Measurements from ENCODE around the gene MYH6. TPM values are rescaled to one million over a fixed set of nuclear protein-coding genes. Genes with fewer than 3 reads are reported as not detected.

Gene MYH6
- total RNA-seq, 1 experiment from 2014 or later = 0.07 TPM

- no CpG with 5 or more reads among the region's 13 CpGs for WGBS (ENCODE audit: extremely low coverage, insufficient read length, low lambda C conversion rate)
Observed at GRCh38 chr14:23405516-23406025, 2.5 kb downstream of the MYH6 start.

More at GRCh38 chr14:23405516-23406025, 2.5 kb downstream of the MYH6 start:
- H2AFZ ChIP-seq (ENCODE audit: low read length) = no peak overlapping the region
- H2BK120ac ChIP-seq (ENCODE audit: low read depth, low read length, poor library complexity, severe bottlenecking) = no peak overlapping the region
- Mint-ChIP-seq H3K4me3 (peak overlapping the region in 1 of 2 experiments; percentile 19; a peak in 1 of 5 replicates), H3K36me3 (ENCODE audit: insufficient read depth in 1 of 3, low read depth in 3 of 3) (no peaks in the 10 kb centered on the region), H3K4me1 (peaks cover 14 to 23% of the 10 kb centered on the region in 2 experiments), H3K9me3 (no peaks in the 10 kb centered on the region), H3K27ac (no peak overlapping the region), H3K27me3 (ENCODE audit: low read depth) (peaks cover 63% of the 10 kb centered on the region)
- no peak overlapping the region for H2BK20ac ChIP-seq (ENCODE audit: low read depth, low read length, poor library complexity, severe bottlenecking)
- H3K23me2 ChIP-seq (ENCODE audit: insufficient read length, low read depth, low read length, poor library complexity, severe bottlenecking) = no peaks in the 10 kb centered on the region
- no peaks in the 10 kb centered on the region for H4K20me1 ChIP-seq (ENCODE audit: control insufficient read depth, insufficient read depth, insufficient read length)
- no peak overlapping the region for H2AK5ac ChIP-seq (ENCODE audit: insufficient read length, low read length)
- H4K8ac ChIP-seq (replicated peaks; ENCODE audit: insufficient read length, low read depth, low read length) = no peak overlapping the region
- no peak overlapping the region for H4K5ac ChIP-seq (ENCODE audit: insufficient read length, low read depth, low read length)
- no peak overlapping the region for H2BK15ac ChIP-seq (ENCODE audit: low read depth, low read length)
- H3K56ac ChIP-seq (ENCODE audit: insufficient read length, low read depth, low read length) = no peak overlapping the region
- H3K9me3 ChIP-seq (ENCODE audit: control insufficient read depth, low read depth, low read length) = no peaks in the 10 kb centered on the region
- DNase-seq = no peak
- no peak overlapping the region for H2BK5ac ChIP-seq (ENCODE audit: insufficient read length, low read length)
- H3K79me2 ChIP-seq (ENCODE audit: insufficient read depth, low read length) = no peaks in the 10 kb centered on the region
- no peak overlapping the region for H4K91ac ChIP-seq (ENCODE audit: insufficient read length, low read depth, low read length)
- no peak overlapping the region for H3K18ac ChIP-seq (ENCODE audit: insufficient read length, low read depth, low read length)
- no peak overlapping the region for H3K14ac ChIP-seq (ENCODE audit: insufficient read depth, low read length)
- TF ChIP-seq CTCF (conservative IDR thresholded peaks at IDR 0.05) = no peak
- no peak overlapping the region for H2BK12ac ChIP-seq (ENCODE audit: insufficient read length, low read depth, low read length)
- no peak overlapping the region for H3T11ph ChIP-seq (ENCODE audit: low read length)
- no peak overlapping the region for H3K23ac ChIP-seq (ENCODE audit: insufficient read length, low read depth, low read length)
- no peaks in the 10 kb centered on the region for H3K4me1 ChIP-seq (ENCODE audit: insufficient read depth, low read length)
- H3K27me3 ChIP-seq (ENCODE audit: insufficient read depth, low read length) = no peaks in the 10 kb centered on the region
- H3K79me1 ChIP-seq (ENCODE audit: insufficient read depth, low read depth, low read length, poor library complexity, severe bottlenecking) = no peaks in the 10 kb centered on the region
- H3K9ac ChIP-seq (ENCODE audit: extremely low read depth, insufficient read length, low read length) = no peak overlapping the region
- H3K27ac ChIP-seq (ENCODE audit: insufficient read length, low read depth, low read length) = no peak overlapping the region
- no peak overlapping the region for H3K4ac ChIP-seq (ENCODE audit: low read depth, low read length)
- H3K4me2 ChIP-seq (ENCODE audit: insufficient read depth, insufficient read length, low read length) = no peak overlapping the region
